ENCODE results near the gene HUWE1.

Gene HUWE1

GRCh38 chrX:53669258-53669657, 17.3 kb downstream of the HUWE1 start:
- Histone ChIP-seq H3K27ac (ENCODE audit: poor library complexity, severe bottlenecking) (no peak overlapping the region), H3K27me3 (ENCODE audit: insufficient read depth, poor library complexity, severe bottlenecking) (no peaks in the 10 kb centered on the region), H3K9me3 (ENCODE audit: severe bottlenecking) (no peaks in the 10 kb centered on the region), H3K4me1 (ENCODE audit: insufficient read depth, poor library complexity, severe bottlenecking) (no peaks in the 10 kb centered on the region), H3K36me3 (ENCODE audit: low read depth) (peaks cover 65% of the 10 kb centered on the region), H3K4me3 (ENCODE audit: severe bottlenecking) (no peak overlapping the region)
- DNase-seq (ENCODE audit: low spot score) (no peak), ATAC-seq (ENCODE audit: low read depth) (no peak)
- TF ChIP-seq CTCF (IDR thresholded peaks at IDR 0.05; ENCODE audit: poor library complexity, severe bottlenecking): no peak

GRCh38 chrX:53666171-53666570, 20.3 kb downstream of the HUWE1 start:
- Histone ChIP-seq H3K9me3 (ENCODE audit: severe bottlenecking) (no peaks in the 10 kb centered on the region), H3K4me3 (ENCODE audit: severe bottlenecking) (no peak overlapping the region), H3K36me3 (ENCODE audit: low read depth) (peaks cover 43% of the 10 kb centered on the region), H3K4me1 (ENCODE audit: insufficient read depth, poor library complexity, severe bottlenecking) (no peaks in the 10 kb centered on the region), H3K27ac (ENCODE audit: poor library complexity, severe bottlenecking) (no peak overlapping the region), H3K27me3 (ENCODE audit: insufficient read depth, poor library complexity, severe bottlenecking) (no peaks in the 10 kb centered on the region)
- no peak for DNase-seq (ENCODE audit: low spot score)
- no peak for ATAC-seq (ENCODE audit: low read depth)
- TF ChIP-seq CTCF (IDR thresholded peaks at IDR 0.05; ENCODE audit: poor library complexity, severe bottlenecking): no peak

- TF ChIP-seq CTCF (IDR thresholded peaks at IDR 0.05; ENCODE audit: poor library complexity, severe bottlenecking): no peak
- Histone ChIP-seq H3K4me1 (ENCODE audit: insufficient read depth, poor library complexity, severe bottlenecking) (no peaks in the 10 kb centered on the region), H3K4me3 (ENCODE audit: severe bottlenecking) (no peak overlapping the region), H3K36me3 (ENCODE audit: low read depth) (peaks cover 1% of the 10 kb centered on the region), H3K9me3 (ENCODE audit: severe bottlenecking) (no peaks in the 10 kb centered on the region), H3K27me3 (ENCODE audit: insufficient read depth, poor library complexity, severe bottlenecking) (no peaks in the 10 kb centered on the region), H3K27ac (ENCODE audit: poor library complexity, severe bottlenecking) (no peak overlapping the region)
- ATAC-seq (ENCODE audit: low read depth) (no peak), DNase-seq (ENCODE audit: low spot score) (no peak)
Observed at GRCh38 chrX:53660004-53660403, 26.5 kb downstream of the HUWE1 start.

- TF ChIP-seq CTCF (IDR thresholded peaks at IDR 0.05; ENCODE audit: poor library complexity, severe bottlenecking): no peak
- DNase-seq (ENCODE audit: low spot score) (no peak), ATAC-seq (ENCODE audit: low read depth) (no peak)
- no peaks in the 10 kb centered on the region for H3K9me3 ChIP-seq (ENCODE audit: severe bottlenecking)
- H3K27ac ChIP-seq (ENCODE audit: poor library complexity, severe bottlenecking): no peak overlapping the region
- H3K36me3 ChIP-seq (ENCODE audit: low read depth): peaks cover 11% of the 10 kb centered on the region
- H3K27me3 ChIP-seq (ENCODE audit: insufficient read depth, poor library complexity, severe bottlenecking): no peaks in the 10 kb centered on the region
- H3K4me1 ChIP-seq (ENCODE audit: insufficient read depth, poor library complexity, severe bottlenecking): no peaks in the 10 kb centered on the region
- no peak overlapping the region for H3K4me3 ChIP-seq (ENCODE audit: severe bottlenecking)
Observed at GRCh38 chrX:53659039-53659438, 27.5 kb downstream of the HUWE1 start.

- H3K36me3 ChIP-seq (ENCODE audit: low read depth): peaks cover 32% of the 10 kb centered on the region
- ATAC-seq (ENCODE audit: low read depth) (no peak), DNase-seq (ENCODE audit: low spot score) (no peak)
- TF ChIP-seq CTCF (IDR thresholded peaks at IDR 0.05; ENCODE audit: poor library complexity, severe bottlenecking): no peak
- no peak overlapping the region for H3K4me3 ChIP-seq (ENCODE audit: severe bottlenecking)
- no peak overlapping the region for H3K27ac ChIP-seq (ENCODE audit: poor library complexity, severe bottlenecking)
- no peaks in the 10 kb centered on the region for H3K27me3 ChIP-seq (ENCODE audit: insufficient read depth, poor library complexity, severe bottlenecking)
- no peaks in the 10 kb centered on the region for H3K4me1 ChIP-seq (ENCODE audit: insufficient read depth, poor library complexity, severe bottlenecking)
- H3K9me3 ChIP-seq (ENCODE audit: severe bottlenecking): no peaks in the 10 kb centered on the region
Observed at GRCh38 chrX:53656845-53657244, 29.7 kb downstream of the HUWE1 start.
